Stomach (tissue), 4 donors: ENCODE results near the gene LONP1.

Source experiments
- CTCF ChIP-seq, 7 experiments: fragments of 450-650 bp in 4 of 7; fragments of 200-600 bp in 3 of 7; sonication (generic) in 3 of 7; IDR thresholded peaks; one replicate each; pipeline ENCODE4 v1.5.1; 2016 to 2019; ENCODE audit warnings: antibody characterized with exemption in 7 of 7, control low read depth in 2 of 7, mild to moderate bottlenecking in 1 of 7
- EP300 ChIP-seq: sonication (generic); formaldehyde crosslinking; IDR thresholded peaks from one replicate; pipeline ENCODE4 v1.6.1; 2017; ENCODE audit warnings: antibody characterized with exemption
- POLR2A ChIP-seq, 4 donors: fragments of 450-650 bp; IDR thresholded peaks; one replicate each; pipeline ENCODE4 v1.6.1; 2016; ENCODE audit warnings: antibody characterized with exemption in 4 of 4, control low read depth in 2 of 4, mild to moderate bottlenecking in 1 of 4, moderate library complexity in 1 of 4
- POLR2AphosphoS5 ChIP-seq, 3 donors: sonication (generic); formaldehyde crosslinking; IDR thresholded peaks; one replicate each; pipeline ENCODE4 v1.6.1; 2016; ENCODE audit warnings: antibody characterized with exemption in 3 of 3

DNA sequence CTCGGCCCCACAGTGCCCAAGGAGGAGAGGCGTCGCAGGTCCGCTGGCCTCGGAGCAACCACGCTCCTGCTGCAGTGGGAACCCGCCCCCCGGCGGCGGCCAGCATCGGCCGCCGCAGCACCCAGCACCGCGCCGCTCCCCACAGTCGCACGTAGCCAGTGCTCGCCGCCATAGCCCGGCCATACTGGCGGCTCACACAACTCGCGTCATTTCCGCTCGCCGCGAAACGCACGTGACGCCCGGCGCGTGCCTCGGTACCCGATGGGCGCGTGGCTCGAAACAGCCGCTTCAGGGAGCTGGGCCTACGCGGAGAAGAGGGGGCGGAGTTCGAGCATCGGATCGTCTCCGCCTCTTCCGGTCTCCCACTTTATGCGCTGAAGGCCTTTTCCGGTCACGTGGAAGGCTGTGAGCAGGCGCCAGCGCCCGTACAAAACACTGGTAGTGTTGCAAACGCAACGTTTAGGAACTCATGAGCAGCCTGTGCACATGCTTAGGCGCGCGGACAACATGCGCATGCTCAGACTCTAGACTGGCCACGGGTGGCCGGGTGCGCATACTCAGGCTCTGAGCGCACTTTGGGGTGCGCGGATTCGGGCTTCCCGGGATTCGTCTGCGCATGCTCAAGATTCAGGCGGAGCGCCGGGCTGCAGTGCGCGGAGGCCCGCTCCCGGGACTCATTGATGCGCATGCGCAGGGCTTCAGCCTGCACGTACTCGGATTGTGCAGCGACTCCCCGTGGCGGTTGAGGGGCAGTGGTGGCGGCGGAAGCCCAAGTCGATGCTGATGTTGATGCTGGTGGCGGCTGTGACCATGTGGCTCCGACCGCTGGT lies at the start of gene LONP1, which contains the start of gene CATSPERD:
- TF ChIP-seq POLR2A (IDR thresholded peaks at IDR 0.05) (no peak), CTCF (IDR thresholded peaks at IDR 0.05) (peak in 5 of 7 experiments; percentile 91 to 98 (median 93)), EP300 (no peak), POLR2AphosphoS5 (IDR thresholded peaks at IDR 0.05) (peak; percentile 90 to 99 (median 98))
